PC-9 (cell line): Measurements from ENCODE around the gene API5.

Source experiments
- EZH2 ChIP-seq: fragments of 200-600 bp; sonication (generic); IDR thresholded peaks from 2 replicates; pipeline ENCODE4 v1.8.0; 2017; ENCODE audit warnings: antibody characterized with exemption, low read depth
- TF ChIP-seq, protein P1 (sequence below): fragments of 200-600 bp; sonication (generic); conservative IDR thresholded peaks from 2 replicates; pipeline ENCODE4 v1.6.1; 2017; ENCODE audit warnings: mixed run types, antibody characterized with exemption, mild to moderate bottlenecking, moderate library complexity

DNA sequence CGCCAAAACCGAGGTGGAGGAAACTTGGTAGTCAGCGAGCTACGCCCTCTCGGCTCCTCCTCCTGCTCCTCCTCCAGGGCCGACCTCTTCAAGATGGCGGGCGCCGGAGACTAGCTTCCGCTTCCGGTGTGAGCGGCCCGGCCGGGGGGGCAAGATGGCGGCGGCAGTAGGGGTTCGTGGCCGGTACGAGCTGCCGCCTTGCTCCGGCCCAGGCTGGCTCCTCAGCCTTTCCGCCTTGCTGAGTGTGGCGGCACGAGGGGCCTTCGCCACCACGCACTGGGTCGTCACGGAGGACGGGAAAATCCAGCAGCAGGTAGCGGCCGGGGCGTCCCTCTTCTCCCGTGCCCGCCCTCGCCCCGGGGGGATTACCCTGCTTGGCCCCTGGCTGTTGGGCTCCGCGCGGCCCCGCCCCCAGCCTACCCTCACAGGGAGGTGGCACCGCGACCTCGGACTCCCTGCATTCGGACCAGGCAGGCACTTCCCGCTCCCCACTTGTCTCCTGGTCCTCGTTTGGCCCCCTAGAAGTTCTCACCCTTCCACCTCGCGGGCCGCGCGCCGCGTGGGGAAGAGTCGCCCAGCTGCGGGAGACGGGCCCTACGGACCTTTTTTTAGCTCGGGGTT is 47.1 kb downstream of the API5 start, which contains the start of gene TTC17:
- no peak for TF ChIP-seq EZH2
- TF ChIP-seq, protein P1, sequence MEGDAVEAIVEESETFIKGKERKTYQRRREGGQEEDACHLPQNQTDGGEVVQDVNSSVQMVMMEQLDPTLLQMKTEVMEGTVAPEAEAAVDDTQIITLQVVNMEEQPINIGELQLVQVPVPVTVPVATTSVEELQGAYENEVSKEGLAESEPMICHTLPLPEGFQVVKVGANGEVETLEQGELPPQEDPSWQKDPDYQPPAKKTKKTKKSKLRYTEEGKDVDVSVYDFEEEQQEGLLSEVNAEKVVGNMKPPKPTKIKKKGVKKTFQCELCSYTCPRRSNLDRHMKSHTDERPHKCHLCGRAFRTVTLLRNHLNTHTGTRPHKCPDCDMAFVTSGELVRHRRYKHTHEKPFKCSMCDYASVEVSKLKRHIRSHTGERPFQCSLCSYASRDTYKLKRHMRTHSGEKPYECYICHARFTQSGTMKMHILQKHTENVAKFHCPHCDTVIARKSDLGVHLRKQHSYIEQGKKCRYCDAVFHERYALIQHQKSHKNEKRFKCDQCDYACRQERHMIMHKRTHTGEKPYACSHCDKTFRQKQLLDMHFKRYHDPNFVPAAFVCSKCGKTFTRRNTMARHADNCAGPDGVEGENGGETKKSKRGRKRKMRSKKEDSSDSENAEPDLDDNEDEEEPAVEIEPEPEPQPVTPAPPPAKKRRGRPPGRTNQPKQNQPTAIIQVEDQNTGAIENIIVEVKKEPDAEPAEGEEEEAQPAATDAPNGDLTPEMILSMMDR, result no peak
